SK-N-SH (cell line): ENCODE results near the gene PCMT1. TPM values are rescaled to one million over a fixed set of nuclear protein-coding genes. Genes with fewer than 3 reads are reported as not detected.

Experiments
- CTCF ChIA-PET: fragments of 300-600, 350-600 bp; formaldehyde crosslinking; extraction: SDS; loops from one replicate; lab custom pipeline; 2021; lab: Yijun Ruan, JAX
- POLR2A ChIA-PET: fragments of 350-600 bp; sonication (Branson Sonifier 250); formaldehyde crosslinking; extraction: SDS; loops from one replicate; lab custom pipeline; 2020; ENCODE audit warnings: antibody characterized with exemption, inconsistent platforms; lab: Yijun Ruan, JAX
- DNase-seq: peaks from one replicate; pipeline ENCODE4 v3.0.0; 2012
- H2AFZ ChIP-seq: fragments of 200-600 bp; sonication (generic); 2 replicates; pipeline ENCODE4 v1.8.1; 2016; ENCODE audit warnings: antibody characterized with exemption, mild to moderate bottlenecking, low read depth
- H3F3A ChIP-seq: fragments of 200-600 bp; sonication (generic); replicated peaks from 2 replicates; pipeline ENCODE3; 2016; ENCODE audit warnings: antibody characterized with exemption, mild to moderate bottlenecking; ENCODE audit not compliant: insufficient read depth
- H3K27ac ChIP-seq, 2 experiments: fragments of 200-500 bp in 1 of 2; fragments of 200-600 bp in 1 of 2; sonication (Bioruptor generic) in 1 of 2; sonication (generic), shearing (Covaris generic) in 1 of 2; 2 replicates each; pipeline versions ENCODE4 v1.5.1 to v1.6.1; 2014 to 2016; ENCODE audit warnings: low read depth in 2 of 2, inconsistent platforms in 1 of 2, low read length in 1 of 2, mild to moderate bottlenecking in 1 of 2, mixed read lengths in 1 of 2
- H3K27me3 ChIP-seq: fragments of 200-600 bp; sonication (generic), shearing (Covaris generic); 2 replicates; pipeline ENCODE4 v1.6.1; 2016; ENCODE audit warnings: mixed run types; ENCODE audit not compliant: insufficient read depth
- H3K36me3 ChIP-seq, 2 experiments: fragments of 200-500 bp in 1 of 2; fragments of 200-600 bp in 1 of 2; sonication (Bioruptor generic) in 1 of 2; sonication (generic) in 1 of 2; replicated peaks in 1 of 2; 2 replicates each; pipeline versions ENCODE3 to v1.5.1; 2014 to 2016; ENCODE audit warnings: low read length in 1 of 2, mild to moderate bottlenecking in 1 of 2; ENCODE audit not compliant: insufficient read depth in 2 of 2, control insufficient read depth in 1 of 2
- H3K4me1 ChIP-seq, 2 experiments: fragments of 200-500 bp in 1 of 2; fragments of 200-600 bp in 1 of 2; sonication (Bioruptor generic) in 1 of 2; sonication (generic), shearing (Covaris generic) in 1 of 2; 2 replicates each; pipeline versions ENCODE4 v1.5.1 to v1.6.1; 2014 to 2016; ENCODE audit warnings: low read depth in 1 of 2, low read length in 1 of 2, mixed run types in 1 of 2; ENCODE audit not compliant: insufficient read depth in 2 of 2, control insufficient read depth in 1 of 2
- H3K4me2 ChIP-seq: fragments of 200-600 bp; sonication (generic), shearing (Covaris generic); 2 replicates; pipeline ENCODE4 v1.6.1; 2017; ENCODE audit warnings: mixed run types
- H3K4me3 ChIP-seq, 2 experiments: fragments of 200-500 bp in 1 of 2; fragments of 200-600 bp in 1 of 2; sonication (Bioruptor generic) in 1 of 2; sonication (generic), shearing (Covaris generic) in 1 of 2; 2 replicates each; pipeline versions ENCODE4 v1.5.1 to v1.8.1; 2014 to 2016; ENCODE audit warnings: low read depth in 2 of 2, inconsistent platforms in 1 of 2, low read length in 1 of 2, mild to moderate bottlenecking in 1 of 2, mixed read lengths in 1 of 2, moderate library complexity in 1 of 2
- H3K79me2 ChIP-seq: fragments of 200-600 bp; sonication (generic); 2 replicates; pipeline ENCODE4 v1.8.1; 2017; ENCODE audit warnings: mild to moderate bottlenecking; ENCODE audit not compliant: insufficient read depth
- H3K9ac ChIP-seq: fragments of 200-600 bp; sonication (generic); 2 replicates; pipeline ENCODE4 v1.6.1; 2017; ENCODE audit warnings: mixed run types
- H3K9me2 ChIP-seq: fragments of 200-600 bp; sonication (generic); 2 replicates; pipeline ENCODE4 v1.6.1; 2017; ENCODE audit warnings: mixed run types
- H3K9me3 ChIP-seq: fragments of 200-600 bp; sonication (generic); 2 replicates; pipeline ENCODE4 v1.6.1; 2017; ENCODE audit warnings: mixed run types, mild to moderate bottlenecking, moderate library complexity
- H4K20me1 ChIP-seq: fragments of 200-600 bp; sonication (generic); 2 replicates; pipeline ENCODE4 v1.6.1; 2017; ENCODE audit warnings: mild to moderate bottlenecking, mixed run types; ENCODE audit not compliant: insufficient read depth
- CTCF ChIP-seq: fragments of 200-600 bp; sonication (generic); IDR thresholded peaks from 2 replicates; pipeline ENCODE4 v1.6.1; 2017; ENCODE audit warnings: antibody characterized with exemption, mild to moderate bottlenecking, moderate library complexity
- ELF1 ChIP-seq: IDR thresholded peaks from 2 replicates; pipeline ENCODE4 v1.4.0; 2012
- EZH2phosphoT487 ChIP-seq: fragments of 200-600 bp; sonication (generic); IDR thresholded peaks from 2 replicates; pipeline ENCODE4 v1.6.1; 2017; ENCODE audit warnings: low read depth, mixed run types, mild to moderate bottlenecking, antibody characterized with exemption, moderate library complexity, borderline replicate concordance
- GABPA ChIP-seq: IDR thresholded peaks from 2 replicates; pipeline ENCODE4 v1.4.0; 2012; ENCODE audit warnings: low read depth, mild to moderate bottlenecking
- GATA2 ChIP-seq: sonication (generic); formaldehyde crosslinking; IDR thresholded peaks from 2 replicates; pipeline ENCODE4 v1.5.0; 2020; ENCODE audit warnings: mild to moderate bottlenecking, missing genetic modification reagents
- MAX ChIP-seq: IDR thresholded peaks from 2 replicates; pipeline ENCODE4 v1.4.0; 2012; ENCODE audit warnings: low read depth
- MXI1 ChIP-seq: IDR thresholded peaks from 2 replicates; pipeline ENCODE4 v1.6.1; 2012; ENCODE audit warnings: mild to moderate bottlenecking, low read depth, low read length, improper control_type of control experiment
- POLR2AphosphoS5 ChIP-seq: IDR thresholded peaks from 2 replicates; pipeline ENCODE4 v1.6.1; 2012; ENCODE audit warnings: low read depth, low read length
- RAD21 ChIP-seq: IDR thresholded peaks from 2 replicates; pipeline ENCODE4 v1.6.1; 2012; ENCODE audit warnings: mild to moderate bottlenecking, low read length
- RFX5 ChIP-seq: IDR thresholded peaks from 2 replicates; pipeline ENCODE4 v1.6.1; 2012; ENCODE audit warnings: mild to moderate bottlenecking, improper control_type of control experiment, low read length
- RXRA ChIP-seq: IDR thresholded peaks from 2 replicates; pipeline ENCODE4 v1.4.0; 2012; ENCODE audit warnings: low read depth, mild to moderate bottlenecking, borderline replicate concordance
- TEAD4 ChIP-seq: IDR thresholded peaks from 2 replicates; pipeline ENCODE4 v1.4.0; 2012; ENCODE audit warnings: mild to moderate bottlenecking, borderline replicate concordance; ENCODE audit not compliant: insufficient read depth
- USF2 ChIP-seq: fragments of 150-350 bp; IDR thresholded peaks from 2 replicates; pipeline ENCODE4 v1.6.1; 2017; ENCODE audit warnings: antibody characterized with exemption, low read length, low read depth, borderline replicate concordance
- WGBS: methylation state at CpG from one replicate; pipeline ENCODE4 v1.1.6; 2017; ENCODE audit warnings: low lambda C conversion rate; 5-methylcytosine and 5-hydroxymethylcytosine counted together
- polyA plus RNA-seq, 3 experiments: library from polyadenylated mRNA; depleted of rRNA; stranded (reverse); fragments of >200 nt; gene quantifications; 2 replicates each; pipeline ENCODE4 v1.2.3, GENCODE V29; 2012

PCMT1 gene
- polyA plus RNA-seq, 1 of the 3 experiments (the other 2 are of a cell fraction) = 190 TPM

GRCh38 chr6:149711711-149712110 lies 37.8 kb upstream of the PCMT1 start (continued):
- no peak for TF ChIP-seq CTCF

GRCh38 chr6:149714442-149714841 lies 35.1 kb upstream of the PCMT1 start:
- H3K4me3 ChIP-seq = no peak overlapping the region
- 94% methylated on average over 1 of the region's 1 CpG for WGBS
- no peak overlapping the region for H3K4me2 ChIP-seq
- H3K9ac ChIP-seq = no peak overlapping the region
- TF ChIP-seq RFX5 (no peak), GATA2 (CRISPR knock-in tag) (no peak), GABPA (no peak), TEAD4 (no peak), RXRA (no peak), USF2 (no peak), EZH2phosphoT487 (no peak), MXI1 (no peak), MAX (no peak), POLR2AphosphoS5 (no peak), ELF1 (no peak), RAD21 (no peak)
- TF ChIP-seq, all 33 proteins: peak for 0
- ChIA-PET POLR2A (no interaction called here), CTCF (no interaction called here)
- H3K9me2 ChIP-seq = no peaks in the 10 kb centered on the region
- no peaks in the 10 kb centered on the region for H3K27me3 ChIP-seq
- H3K79me2 ChIP-seq = peaks cover 94% of the 10 kb centered on the region
- peaks cover 9% of the 10 kb centered on the region for H3F3A ChIP-seq
- DNase-seq = no peak
- H3K36me3 ChIP-seq = peaks cover 0 to 5% of the 10 kb centered on the region in 2 experiments
- no peak overlapping the region for H3K27ac ChIP-seq
- H2AFZ ChIP-seq = no peak overlapping the region
- H4K20me1 ChIP-seq = peaks cover 44% of the 10 kb centered on the region
- peaks cover 0 to 7% of the 10 kb centered on the region in 2 experiments; a peak in 2 of 4 replicates for H3K4me1 ChIP-seq
- H3K9me3 ChIP-seq = no peaks in the 10 kb centered on the region
